ENCODE measurements around the gene SCGB1C2.
A peak's percentile ranks its signal among the peaks of the same experiment; 100 is the strongest.
"Not testable (repeated sequence)": the region's sequence is repeated elsewhere in the genome, so short reads cannot be mapped to it uniquely, and the experiment has no call there.

Gene SCGB1C2

DNA sequence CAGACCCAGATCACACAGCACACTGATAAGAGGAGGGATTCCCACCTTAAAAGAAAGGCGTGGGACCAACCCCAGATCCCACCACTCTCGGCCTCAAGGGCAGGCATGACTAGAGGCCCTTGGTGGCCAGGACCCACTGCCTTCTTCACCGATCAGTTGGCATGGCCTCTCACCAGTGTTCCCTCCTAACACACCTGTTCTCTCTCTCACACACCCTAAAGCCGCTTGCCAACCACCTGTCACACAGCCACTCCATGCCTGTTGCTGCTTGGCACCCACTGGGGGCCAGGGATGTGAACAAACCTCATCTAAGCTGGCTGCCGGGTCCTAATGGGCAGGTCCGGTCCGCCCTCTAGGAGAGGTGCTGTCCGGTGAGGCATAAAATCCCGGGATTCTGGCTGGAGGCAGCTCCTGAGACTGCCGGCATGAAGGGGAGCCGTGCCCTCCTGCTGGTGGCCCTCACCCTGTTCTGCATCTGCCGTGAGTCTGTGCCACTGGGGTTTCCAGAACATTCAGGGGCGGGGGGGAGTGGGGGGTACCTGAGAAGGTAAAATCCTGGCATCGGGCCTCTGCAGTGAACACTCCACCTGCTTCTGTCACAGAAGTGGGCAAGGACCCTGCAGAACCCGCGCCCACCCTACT is at the start of gene SCGB1C2:
Gene SCGB1C2, plus strand, starts transcription at position 404 of the 642 bp plus-strand sequence. Its CDS starts 22 bp downstream, at position 426.
- not testable (repeated sequence) for DNase-seq

- peak; percentile 4 for DNase-seq
Observed at GRCh38 chr17:113111-113510, 24.3 kb upstream of the SCGB1C2 start.

DNA sequence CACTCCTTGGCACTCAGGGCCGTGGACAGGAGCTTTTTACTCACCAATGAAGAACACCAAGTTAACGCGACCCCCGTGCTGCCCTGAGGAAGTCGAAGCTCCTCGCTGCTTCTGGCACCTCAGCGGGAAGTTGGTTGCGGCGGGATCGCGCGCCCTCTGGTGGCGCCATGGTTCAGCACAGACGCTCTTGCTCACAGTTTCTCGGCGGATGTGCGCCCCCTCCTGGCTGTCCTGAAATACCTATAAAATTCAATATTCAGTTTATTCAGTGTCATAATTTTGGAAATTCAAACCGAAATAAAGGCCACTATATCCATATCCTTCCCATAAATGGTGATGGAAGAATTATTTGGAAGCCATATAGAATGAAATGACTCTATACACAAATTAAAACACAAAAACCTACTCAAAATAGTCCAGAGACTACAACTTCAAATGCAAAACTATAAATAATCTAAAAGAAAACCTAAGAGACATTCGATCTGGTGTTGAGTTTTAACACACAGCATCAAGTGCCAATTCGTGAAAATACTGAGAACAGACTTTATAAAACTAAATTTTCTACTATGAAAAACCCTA is 18.9 kb upstream of the SCGB1C2 start:
- DNase-seq, result not testable (repeated sequence)

DNA sequence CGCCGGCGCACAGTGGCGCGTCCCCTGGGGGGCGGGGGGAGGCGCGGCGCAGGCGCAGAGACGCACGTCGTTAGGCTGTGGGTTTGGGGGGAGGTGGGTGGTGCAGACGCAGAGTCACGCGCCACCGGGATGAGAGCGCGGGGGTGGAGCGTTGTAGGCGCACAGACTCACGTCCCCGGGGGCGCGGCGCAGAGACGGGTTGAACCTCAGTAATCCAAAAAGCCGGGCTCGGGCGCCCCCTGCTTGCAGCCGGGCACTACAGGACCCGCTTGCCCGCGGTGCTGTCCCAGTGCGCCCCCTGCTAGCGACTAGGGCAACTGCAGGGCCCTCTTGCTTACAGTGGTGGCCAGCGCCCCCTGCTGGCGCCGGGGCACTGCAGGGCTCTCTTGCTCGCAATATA is 3.4 kb upstream of the SCGB1C2 start:
- DNase-seq, result not testable (repeated sequence)

- not testable (repeated sequence) for DNase-seq
Observed at GRCh38 chr17:134332-134785, 3.0 kb upstream of the SCGB1C2 start.

GRCh38 chr17:135022-135421 is 2.3 kb upstream of the SCGB1C2 start:
- DNase-seq, result not testable (repeated sequence)

- DNase-seq, result not testable (repeated sequence)
Observed at GRCh38 chr17:135895-136294, 1.5 kb upstream of the SCGB1C2 start.

DNA sequence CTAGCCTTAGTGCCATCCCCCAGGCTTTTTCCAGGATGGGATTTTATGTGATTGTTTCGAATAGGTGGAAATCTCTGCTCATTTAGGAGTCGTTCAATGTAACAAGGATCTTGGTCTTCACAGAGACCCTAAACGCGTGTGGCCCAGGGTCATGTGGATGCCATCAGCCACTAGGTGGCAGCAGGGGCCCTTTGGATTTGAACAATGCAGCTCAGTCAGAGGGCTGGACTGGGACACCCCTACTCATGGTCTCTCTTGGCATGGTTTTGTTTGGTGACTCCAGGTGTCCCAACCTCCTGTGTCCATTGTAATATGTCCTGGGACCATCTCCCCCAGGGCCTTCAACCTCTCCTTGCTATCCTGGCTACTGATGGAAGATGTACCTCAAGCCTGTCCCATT is 838 bp upstream of the SCGB1C2 start:
- not testable (repeated sequence) for DNase-seq

DNA sequence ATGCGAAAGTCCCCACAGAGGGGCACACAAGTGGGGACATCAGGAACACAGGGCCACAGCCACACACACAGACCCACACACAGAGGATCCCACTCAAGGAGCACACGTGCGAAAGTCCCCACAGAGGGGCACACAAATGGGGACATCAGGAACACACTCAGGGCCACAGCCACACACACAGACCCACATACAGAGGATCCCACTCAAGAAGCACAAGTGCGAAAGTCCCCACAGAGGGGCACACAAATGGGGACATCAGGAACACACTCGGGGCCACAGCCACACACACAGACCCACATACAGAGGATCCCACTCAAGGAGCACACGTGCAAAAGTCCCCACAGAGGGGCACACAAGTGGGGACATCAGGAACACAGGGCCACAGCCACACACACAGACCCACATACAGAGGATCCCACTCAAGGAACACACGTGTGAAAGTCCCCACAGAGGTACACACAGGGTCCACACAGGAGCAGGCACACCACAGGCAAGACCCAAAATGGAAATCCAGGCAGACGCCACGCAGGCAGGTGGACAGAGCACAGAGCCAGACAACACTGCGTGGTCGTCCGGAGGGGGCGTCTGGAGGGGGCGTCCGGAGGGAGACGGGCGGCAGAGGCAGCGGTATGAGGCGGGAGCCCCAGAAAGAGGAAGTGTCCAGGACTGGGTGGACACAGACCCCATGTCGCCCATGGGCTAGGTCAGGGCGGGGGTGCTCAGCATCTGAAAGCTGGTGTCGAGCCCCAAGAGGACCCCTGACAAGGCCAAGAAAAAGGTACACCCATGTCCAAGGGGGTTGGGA is 2.2 kb downstream of the SCGB1C2 start:
- DNase-seq, result not testable (repeated sequence)

DNA sequence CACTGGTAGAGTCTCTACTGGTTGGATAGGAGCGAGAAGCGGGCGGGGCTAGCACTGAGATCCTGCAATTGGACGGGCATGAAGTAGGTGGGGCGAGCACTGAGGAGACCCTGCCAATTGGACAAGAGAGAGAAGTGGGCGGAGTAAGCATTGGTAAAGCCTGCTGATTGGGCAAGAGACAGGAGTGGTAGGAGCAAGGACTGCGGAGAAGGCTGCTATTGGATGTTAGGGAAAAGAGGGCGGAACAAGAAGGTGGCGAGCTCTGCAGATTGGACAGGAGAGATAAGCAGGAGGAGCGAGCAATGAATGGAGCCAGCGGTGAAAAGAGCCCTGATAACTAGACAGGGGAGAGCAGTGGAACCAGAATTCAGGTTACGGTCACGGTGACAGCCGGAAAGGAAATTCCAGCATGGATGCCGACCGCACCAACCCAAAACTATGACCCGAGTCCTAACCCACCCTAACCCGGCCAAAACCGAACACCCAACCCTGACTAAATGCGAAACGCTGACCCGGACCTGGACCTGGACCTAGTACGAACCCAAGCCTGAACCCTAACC is 4.8 kb downstream of the SCGB1C2 start:
- peak; percentile 31 for DNase-seq

DNA sequence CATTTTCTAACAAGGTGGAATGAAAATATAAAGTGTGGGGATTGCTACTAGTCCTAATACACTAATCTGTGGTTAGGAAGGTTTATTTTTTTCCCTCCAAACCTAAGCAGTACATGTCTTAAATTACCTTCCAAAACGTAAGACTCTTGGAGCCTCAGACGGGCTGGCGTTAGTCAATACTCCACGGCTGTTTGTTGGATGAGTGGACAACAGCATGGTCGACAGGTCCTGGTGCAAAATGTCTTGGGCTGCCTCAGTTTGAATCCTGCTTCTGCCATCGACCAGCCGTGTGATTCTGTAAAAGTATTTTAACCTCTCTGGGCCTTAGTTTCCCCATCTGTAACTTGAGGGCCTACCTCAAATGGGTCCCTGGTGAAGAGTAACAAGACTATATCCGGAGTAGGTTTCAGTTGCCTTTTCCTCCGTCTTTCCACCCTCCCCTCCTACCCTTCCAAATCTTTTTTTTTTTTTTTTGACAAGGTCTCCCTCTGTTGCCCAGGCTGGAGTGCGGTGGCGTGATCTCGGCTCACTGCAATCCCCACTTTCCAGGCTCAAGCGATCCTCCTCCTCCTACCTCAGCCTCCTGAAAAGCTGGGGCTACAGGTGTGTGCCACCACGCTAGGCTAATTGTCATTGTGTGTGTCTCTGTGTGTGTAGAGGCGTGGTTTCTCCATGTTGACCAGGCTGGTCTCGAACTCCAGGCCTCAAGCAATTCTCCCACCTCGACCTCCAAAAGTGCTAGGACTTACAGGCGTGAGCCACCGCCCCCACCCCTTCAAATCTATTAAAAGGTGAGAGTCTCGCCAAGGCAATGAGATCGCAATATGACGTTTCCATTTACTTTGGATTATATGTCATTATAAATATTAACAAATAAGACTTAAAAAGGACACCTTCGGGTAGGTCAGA is 5.8 kb downstream of the SCGB1C2 start:
- no peak for DNase-seq

DNA sequence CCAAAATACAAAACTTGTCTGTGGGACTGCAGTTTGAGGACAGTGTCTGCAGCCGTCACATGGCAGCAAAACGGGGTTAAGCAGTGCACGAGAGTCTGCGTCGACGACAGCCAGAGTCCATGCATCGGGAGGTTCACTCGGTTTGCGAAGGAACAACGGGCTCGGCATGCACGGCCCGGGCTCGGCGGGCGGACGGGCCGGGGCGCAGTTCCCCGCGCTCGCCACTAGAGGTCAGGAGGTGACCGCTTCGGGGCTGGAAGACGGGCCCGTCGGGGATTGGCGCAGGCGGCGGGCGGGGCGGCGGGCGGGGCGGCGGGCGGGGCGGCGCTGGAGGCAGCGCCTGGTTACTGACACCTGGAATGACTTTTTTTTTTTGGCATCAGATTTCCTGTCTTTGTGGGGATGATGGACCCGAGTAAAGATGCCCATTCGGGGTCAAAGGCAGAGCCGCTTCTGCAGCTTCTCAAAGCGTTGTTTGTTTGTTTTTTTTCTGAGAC is 6.5 kb downstream of the SCGB1C2 start:
- DNase-seq, result peak; percentile 90

GRCh38 chr17:144936-145670 is 7.7 kb downstream of the SCGB1C2 start:
- DNase-seq, result no peak

DNA sequence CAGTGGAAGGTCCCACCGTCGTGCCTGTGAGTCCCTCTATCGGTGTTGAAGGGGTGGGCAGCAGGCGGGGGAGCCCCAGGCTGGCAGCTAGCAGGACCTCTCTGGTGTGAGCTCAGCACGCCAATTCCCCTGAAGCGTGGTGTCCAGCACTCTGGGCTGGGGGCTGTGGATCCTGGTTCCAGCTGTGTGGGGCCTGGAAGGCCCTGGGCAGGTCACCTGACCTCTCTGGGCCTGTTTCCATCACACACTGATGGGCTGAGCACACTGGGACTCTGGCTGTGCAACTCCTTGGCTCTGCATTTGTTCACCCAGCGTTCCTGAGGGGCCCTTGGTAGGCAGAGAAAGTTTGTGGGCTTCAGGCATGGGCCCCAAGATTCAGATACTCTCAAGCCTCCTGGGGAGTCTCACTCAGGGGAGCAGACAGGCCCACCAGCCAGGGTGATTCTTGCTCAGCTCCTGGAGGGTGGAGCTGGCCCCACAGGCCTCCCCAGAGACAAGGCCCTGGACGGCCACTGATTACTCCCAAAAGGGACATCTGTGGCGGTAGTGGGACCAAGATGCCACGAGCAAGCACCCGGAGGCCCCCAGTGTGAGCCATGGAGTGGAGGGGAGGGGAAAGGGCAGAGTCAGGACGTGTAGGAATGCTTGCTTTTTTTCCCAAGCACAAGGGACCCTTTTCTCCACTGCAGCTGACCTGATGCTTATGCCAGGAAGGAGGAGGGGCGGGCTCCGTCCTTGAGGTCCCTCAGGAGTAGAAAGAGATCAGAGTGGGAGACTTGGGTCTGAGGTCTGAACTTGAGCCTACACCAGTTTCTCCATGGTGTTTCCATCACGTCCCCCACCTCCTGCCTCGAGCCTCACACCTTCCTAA is 8.5 kb downstream of the SCGB1C2 start:
- no peak for DNase-seq

DNA sequence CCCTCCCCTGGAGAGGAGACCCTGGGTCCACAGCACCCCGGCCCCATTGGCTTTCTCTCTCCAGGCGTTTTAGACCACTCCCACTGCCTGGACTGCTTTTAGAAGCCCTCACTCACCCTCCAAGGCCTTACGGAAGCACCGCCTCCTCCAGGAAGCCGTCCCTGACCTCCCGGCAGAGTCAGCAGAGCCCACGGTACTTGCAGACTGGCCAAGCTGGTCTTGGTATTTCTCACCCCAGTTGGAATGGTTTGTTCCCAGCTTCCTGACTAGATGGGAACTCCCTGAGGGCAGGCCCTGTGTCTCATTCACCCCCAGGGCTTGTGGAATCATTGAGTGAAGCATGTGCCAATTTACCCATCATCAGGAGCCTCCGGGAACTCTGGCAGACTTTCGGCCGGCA is 9.2 kb downstream of the SCGB1C2 start:
- no peak for DNase-seq

- no peak for DNase-seq
Observed at GRCh38 chr17:146983-147761, 9.8 kb downstream of the SCGB1C2 start.

DNA sequence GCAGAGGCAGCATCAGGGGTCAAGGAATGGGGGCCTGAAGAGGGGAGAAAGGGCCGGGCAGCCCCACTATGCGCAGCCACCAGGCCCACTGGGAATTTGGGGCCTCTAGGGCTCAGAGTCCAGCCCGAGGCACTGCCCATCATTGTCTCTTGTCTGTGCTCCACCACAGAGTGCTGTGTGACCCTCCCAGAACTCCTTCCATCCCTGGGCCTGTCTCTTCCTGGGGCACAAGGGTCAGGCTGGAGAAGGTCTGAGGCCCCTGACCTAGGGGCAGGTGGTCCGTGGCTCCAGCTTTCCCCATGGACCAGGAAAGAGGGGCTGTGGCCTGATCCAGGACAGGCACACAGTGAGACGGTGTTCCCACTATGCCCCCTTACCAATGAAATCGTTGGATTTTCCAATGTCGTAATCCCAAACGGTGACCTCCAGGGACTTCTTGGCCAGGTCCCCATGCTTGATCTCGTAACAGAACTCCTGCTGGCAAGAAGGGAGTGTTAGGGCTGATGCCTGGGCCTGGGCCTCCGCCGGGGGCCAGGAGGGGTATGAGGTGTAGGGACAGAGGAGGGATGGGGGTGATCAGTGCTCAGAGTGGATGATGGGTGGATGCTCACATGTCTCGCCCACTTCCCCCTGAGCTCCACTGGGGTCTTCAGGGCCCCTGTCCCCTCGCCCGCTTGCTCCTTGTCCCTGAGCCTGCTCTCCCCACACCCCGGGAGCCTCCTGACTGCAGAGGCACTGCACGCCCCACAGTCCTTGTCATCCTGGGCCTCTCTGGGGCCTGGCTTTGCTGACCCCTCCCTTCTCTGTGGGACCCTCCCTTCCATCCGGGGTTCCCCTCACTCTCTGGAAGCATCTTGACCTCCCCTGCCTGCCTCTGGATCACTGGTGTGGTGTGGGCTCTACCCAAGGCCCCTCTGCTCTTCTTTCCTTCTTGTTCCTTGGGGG is 10.7 kb downstream of the SCGB1C2 start:
- no peak for DNase-seq

- DNase-seq, result no peak
Observed at GRCh38 chr17:148757-149156, 11.4 kb downstream of the SCGB1C2 start.
